ENCODE results near the gene CMIP. TPM values are rescaled to one million over a fixed set of nuclear protein-coding genes. Genes with fewer than 3 reads are reported as not detected.

The CMIP gene
- polyA plus RNA-seq, 3 donors = 0.85 to 61.9 (median 0.93) TPM

GRCh38 chr16:81502396-81503070 lies 57.9 kb downstream of the CMIP start:
- WGBS (ENCODE audit: insufficient coverage) = 94% methylated on average over 16 of the region's 17 CpGs
- Mint-ChIP-seq H3K27ac (peak overlapping the region in 5 of 7 donors; percentile 15 to 99 (median 73)), H3K4me1 (peaks cover 81% of the 10 kb centered on the region), H3K27me3 (ENCODE audit: low read depth in 3 of 3) (no peaks in the 10 kb centered on the region), H3K9me3 (peaks cover 0 to 5% (median 0%) of the 10 kb centered on the region in 7 donors), H3K36me3 (peaks cover 24 to 34% of the 10 kb centered on the region in 2 donors), H3K4me3 (no peak overlapping the region)
- TF ChIP-seq CTCF (IDR thresholded peaks at IDR 0.05) = no peak
- Histone ChIP-seq H3K9me3 (replicated peaks in 1 of 2; ENCODE audit: control insufficient read depth in 1 of 2, insufficient read depth in 1 of 2, low read length in 2 of 2) (no peaks in the 10 kb centered on the region), H3K4me2 (replicated peaks; ENCODE audit: extremely low read depth, low read length, poor library complexity, severe bottlenecking) (no peak overlapping the region), H3K27me3 (ENCODE audit: control insufficient read depth in 2 of 2, insufficient read depth in 2 of 2, low read length in 2 of 2) (no peaks in the 10 kb centered on the region), H3K9ac (ENCODE audit: insufficient read depth, low read length, poor library complexity, severe bottlenecking) (no peak overlapping the region), H2AFZ (ENCODE audit: insufficient read depth, low read depth, low read length, poor library complexity, severe bottlenecking) (no peak overlapping the region), H3K27ac (ENCODE audit: low read depth in 1 of 2, low read length in 2 of 2) (peak overlapping the region in 1 of 2 donors; percentile 79), H4K20me1 (ENCODE audit: insufficient read depth, low read length) (peaks cover 100% of the 10 kb centered on the region), H3K4me1 (ENCODE audit: control insufficient read depth in 1 of 2, insufficient read depth in 2 of 2, low read length in 2 of 2) (peaks cover 74 to 89% of the 10 kb centered on the region in 2 donors), H3K36me3 (replicated peaks in 1 of 2; ENCODE audit: control insufficient read depth in 1 of 2, insufficient read depth in 2 of 2, low read length in 2 of 2) (peaks cover 0 to 6% of the 10 kb centered on the region in 2 donors), H3K79me2 (ENCODE audit: insufficient read depth, low read length) (peaks cover 99% of the 10 kb centered on the region), H3K4me3 (replicated peaks in 1 of 3; ENCODE audit: low read depth in 2 of 3, low read length in 3 of 3) (no peak overlapping the region)
- intact Hi-C loops (cut with micrococcal nuclease) = loop anchor here in 1 of 2 donors (5.0 kb wide), 1 partner anchor 35 kb away; no protein-coding TSS in a partner anchor
- DNase-seq = no peak

- H3K4me3 Mint-ChIP-seq = peak overlapping the region in 1 of 2 donors; percentile 62
- H2AFZ ChIP-seq (ENCODE audit: insufficient read depth, low read depth, low read length, poor library complexity, severe bottlenecking) = peak overlapping the region; percentile 48
- H3K27me3 ChIP-seq (ENCODE audit: control insufficient read depth in 2 of 2, insufficient read depth in 2 of 2, low read length in 2 of 2) = no peaks in the 10 kb centered on the region
- H4K20me1 ChIP-seq (ENCODE audit: insufficient read depth, low read length) = peaks cover 100% of the 10 kb centered on the region
- H3K79me2 ChIP-seq (ENCODE audit: insufficient read depth, low read length) = peaks cover 99% of the 10 kb centered on the region
- intact Hi-C loops (cut with micrococcal nuclease) = no loop called here
- peak overlapping the region; percentile 12 for H3K4me2 ChIP-seq (replicated peaks; ENCODE audit: extremely low read depth, low read length, poor library complexity, severe bottlenecking)
- H3K9me3 ChIP-seq (replicated peaks in 1 of 2; ENCODE audit: control insufficient read depth in 1 of 2, insufficient read depth in 1 of 2, low read length in 2 of 2) = no peaks in the 10 kb centered on the region
- peak; percentile 68 to 79 (median 78) for DNase-seq
- peaks cover 0 to 5% (median 0%) of the 10 kb centered on the region in 7 donors for H3K9me3 Mint-ChIP-seq
- peak overlapping the region; percentile 41 for H3K9ac ChIP-seq (ENCODE audit: insufficient read depth, low read length, poor library complexity, severe bottlenecking)
- no peaks in the 10 kb centered on the region for H3K27me3 Mint-ChIP-seq (ENCODE audit: low read depth in 3 of 3)
- H3K36me3 Mint-ChIP-seq = peaks cover 16 to 30% of the 10 kb centered on the region in 2 donors
- no peak for TF ChIP-seq CTCF (IDR thresholded peaks at IDR 0.05)
- peaks cover 59 to 80% of the 10 kb centered on the region in 2 donors for H3K4me1 ChIP-seq (ENCODE audit: control insufficient read depth in 1 of 2, insufficient read depth in 2 of 2, low read length in 2 of 2)
- 62% methylated on average over 12 of the region's 13 CpGs for WGBS (ENCODE audit: insufficient coverage)
- H3K4me3 ChIP-seq (replicated peaks in 1 of 3; ENCODE audit: low read depth in 2 of 3, low read length in 3 of 3) = no peak overlapping the region
- peak overlapping the region; percentile 73 to 88 for H3K27ac ChIP-seq (ENCODE audit: low read depth in 1 of 2, low read length in 2 of 2)
- peaks cover 0 to 13% of the 10 kb centered on the region in 2 donors for H3K36me3 ChIP-seq (replicated peaks in 1 of 2; ENCODE audit: control insufficient read depth in 1 of 2, insufficient read depth in 2 of 2, low read length in 2 of 2)
- H3K27ac Mint-ChIP-seq = peak overlapping the region; percentile 89 to 98 (median 94)
- peaks cover 70% of the 10 kb centered on the region for H3K4me1 Mint-ChIP-seq
Observed at GRCh38 chr16:81505011-81505661, 60.5 kb downstream of the CMIP start.

Data from CD14-positive monocyte (primary cell).